Trophoblast cell (in vitro differentiated cells and primary cell): ENCODE data around the gene PRPF6.
"Not testable (repeated sequence)": the region's sequence is repeated elsewhere in the genome, so short reads cannot be mapped to it uniquely, and the experiment has no call there.

Source experiments
- DNase-seq, 2 donors: peaks; one replicate each; pipeline ENCODE4 v3.0.0-alpha.2; 2016
- H2AFZ ChIP-seq: 2 replicates; pipeline ENCODE4 v1.6.1; 2013; ENCODE audit warnings: low read length, moderate library complexity, mild to moderate bottlenecking; ENCODE audit not compliant: insufficient read depth, poor library complexity
- H2AK5ac ChIP-seq: 2 replicates; pipeline ENCODE4 v1.6.1; 2013; ENCODE audit warnings: mild to moderate bottlenecking, low read length
- H2BK120ac ChIP-seq: 2 replicates; pipeline ENCODE4 v1.6.1; 2013; ENCODE audit warnings: low read length, mild to moderate bottlenecking, moderate library complexity; ENCODE audit not compliant: insufficient read depth, poor library complexity
- H2BK12ac ChIP-seq: 2 replicates; pipeline ENCODE4 v1.6.1; 2013; ENCODE audit warnings: mild to moderate bottlenecking, low read length, moderate library complexity
- H2BK5ac ChIP-seq: 2 replicates; pipeline ENCODE4 v1.6.1; 2013; ENCODE audit warnings: low read length, low read depth, moderate library complexity, mild to moderate bottlenecking; ENCODE audit not compliant: poor library complexity
- H3K14ac ChIP-seq: 2 replicates; pipeline ENCODE4 v1.6.1; 2013; ENCODE audit warnings: mild to moderate bottlenecking, low read length
- H3K18ac ChIP-seq: 2 replicates; pipeline ENCODE4 v1.6.1; 2013; ENCODE audit warnings: mild to moderate bottlenecking, low read length
- H3K23ac ChIP-seq: 2 replicates; pipeline ENCODE4 v1.6.1; 2013; ENCODE audit warnings: low read length
- H3K27ac ChIP-seq: 2 replicates; pipeline ENCODE4 v1.5.1; 2013; ENCODE audit warnings: low read depth, mild to moderate bottlenecking, inconsistent platforms, low read length, moderate library complexity
- H3K27me3 ChIP-seq: 2 replicates; pipeline ENCODE4 v1.6.1; 2013; ENCODE audit warnings: inconsistent platforms, mild to moderate bottlenecking, low read length, moderate library complexity; ENCODE audit not compliant: insufficient read depth
- H3K36me3 ChIP-seq, 2 experiments: 1 replicate in 1 of 2; 2 replicates in 1 of 2; pipeline ENCODE4 v1.6.1; 2013; ENCODE audit warnings: low read length in 2 of 2, mild to moderate bottlenecking in 2 of 2, moderate library complexity in 1 of 2; ENCODE audit not compliant: insufficient read depth in 2 of 2, control insufficient read depth in 1 of 2
- H3K4ac ChIP-seq: 2 replicates; pipeline ENCODE4 v1.6.1; 2013; ENCODE audit warnings: low read depth, mild to moderate bottlenecking, low read length, moderate library complexity
- H3K4me1 ChIP-seq, 2 experiments: 1 replicate in 1 of 2; 2 replicates in 1 of 2; pipeline ENCODE4 v1.6.1; 2013; ENCODE audit warnings: low read length in 2 of 2, mild to moderate bottlenecking in 2 of 2, moderate library complexity in 1 of 2; ENCODE audit not compliant: insufficient read depth in 2 of 2, control insufficient read depth in 1 of 2
- H3K4me2 ChIP-seq: 2 replicates; pipeline ENCODE4 v1.6.1; 2013; ENCODE audit warnings: inconsistent platforms, mild to moderate bottlenecking, low read length, moderate library complexity
- H3K4me3 ChIP-seq: 2 replicates; pipeline ENCODE4 v1.5.1; 2013; ENCODE audit warnings: mild to moderate bottlenecking, low read depth, low read length, inconsistent platforms
- H3K79me1 ChIP-seq: one replicate; pipeline ENCODE4 v1.6.1; 2013; ENCODE audit warnings: low read length
- H3K79me2 ChIP-seq: 2 replicates; pipeline ENCODE4 v1.6.1; 2013; ENCODE audit warnings: low read length, mild to moderate bottlenecking; ENCODE audit not compliant: control insufficient read depth, insufficient read depth, poor library complexity
- H3K9ac ChIP-seq: 2 replicates; pipeline ENCODE4 v1.6.1; 2013; ENCODE audit warnings: mild to moderate bottlenecking, low read length
- H3K9me3 ChIP-seq: 2 replicates; pipeline ENCODE4 v1.6.1; 2013; ENCODE audit warnings: low read depth, mild to moderate bottlenecking, control low read depth, inconsistent platforms, low read length; ENCODE audit not compliant: insufficient read depth
- H4K12ac ChIP-seq: 2 replicates; pipeline ENCODE4 v1.6.1; 2013; ENCODE audit warnings: low read depth, mild to moderate bottlenecking, low read length, moderate library complexity
- H4K8ac ChIP-seq: 2 replicates; pipeline ENCODE4 v1.6.1; 2013; ENCODE audit warnings: low read depth, mild to moderate bottlenecking, low read length, moderate library complexity
- H4K91ac ChIP-seq: one replicate; pipeline ENCODE4 v1.6.1; 2013; ENCODE audit warnings: low read depth, mild to moderate bottlenecking, low read length, moderate library complexity
- WGBS: extraction: QIAGEN DNeasy Blood & Tissue Kit; methylation state at CpG from one replicate; pipeline ENCODE4 v1.1.7; 2013; ENCODE audit warnings: missing lambda C conversion rate; ENCODE audit not compliant: insufficient read length, insufficient coverage; ENCODE audit errors: extremely low coverage; 5-methylcytosine and 5-hydroxymethylcytosine counted together

Gene PRPF6

DNA sequence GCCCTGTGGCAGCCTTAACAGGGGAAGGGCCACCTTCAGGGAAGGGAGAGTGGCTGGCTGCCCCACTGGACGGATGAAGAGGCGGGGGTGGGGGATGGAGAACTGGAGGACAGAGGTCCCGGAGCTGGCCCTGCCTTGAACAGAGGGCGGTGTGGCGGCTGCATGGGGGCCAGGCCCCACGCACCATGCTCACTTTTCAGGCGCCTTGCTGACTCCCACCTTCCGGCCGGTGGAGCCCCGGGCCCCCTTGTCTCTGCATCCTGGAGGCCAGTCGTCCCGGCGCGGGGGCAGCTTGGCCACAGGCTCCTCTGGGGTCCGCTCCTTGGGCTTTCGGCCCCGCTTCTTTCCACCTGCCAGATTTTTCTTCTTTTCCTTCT, 21.2 kb upstream of the PRPF6 start:
- peaks cover 25% of the 10 kb centered on the region for H3K9me3 ChIP-seq
- H3K18ac ChIP-seq, result no peak overlapping the region
- no peak overlapping the region for H2AK5ac ChIP-seq
- DNase-seq, result no peak
- H3K79me1 ChIP-seq, result peaks cover 10% of the 10 kb centered on the region
- no peak overlapping the region for H2AFZ ChIP-seq
- no CpG with 5 or more reads among the region's 17 CpGs for WGBS
- H3K27me3 ChIP-seq, result no peaks in the 10 kb centered on the region
- H4K12ac ChIP-seq, result no peak overlapping the region
- no peak overlapping the region for H3K4ac ChIP-seq
- H3K4me1 ChIP-seq, result peaks cover 7 to 14% of the 10 kb centered on the region in 2 experiments
- peaks cover 12% of the 10 kb centered on the region for H3K79me2 ChIP-seq
- H3K14ac ChIP-seq, result no peak overlapping the region
- H4K8ac ChIP-seq, result no peak overlapping the region
- no peak overlapping the region for H4K91ac ChIP-seq
- H3K36me3 ChIP-seq, result peaks cover 48 to 51% of the 10 kb centered on the region in 2 experiments
- H2BK120ac ChIP-seq, result no peak overlapping the region
- H3K4me3 ChIP-seq, result no peak overlapping the region
- H2BK12ac ChIP-seq, result no peak overlapping the region
- H3K9ac ChIP-seq, result no peak overlapping the region
- no peak overlapping the region for H3K4me2 ChIP-seq
- no peak overlapping the region for H3K27ac ChIP-seq
- no peak overlapping the region for H3K23ac ChIP-seq
- H2BK5ac ChIP-seq, result no peak overlapping the region

- peaks cover 2 to 10% of the 10 kb centered on the region in 2 experiments for H3K4me1 ChIP-seq
- H3K27me3 ChIP-seq, H2AK5ac ChIP-seq, DNase-seq, H3K4me3 ChIP-seq, H4K8ac ChIP-seq, H4K12ac ChIP-seq, H3K23ac ChIP-seq, H3K27ac ChIP-seq, H2BK5ac ChIP-seq, H3K18ac ChIP-seq, H3K9ac ChIP-seq, H3K79me2 ChIP-seq, H3K79me1 ChIP-seq, H2BK120ac ChIP-seq, H2AFZ ChIP-seq, H3K4me2 ChIP-seq, H4K91ac ChIP-seq, H3K4ac ChIP-seq, H2BK12ac ChIP-seq, H3K14ac ChIP-seq: not testable (repeated sequence)
- H3K9me3 ChIP-seq, result peaks cover 26% of the 10 kb centered on the region
- peaks cover 48 to 52% of the 10 kb centered on the region in 2 experiments for H3K36me3 ChIP-seq
- WGBS, result no CpG with 5 or more reads among the region's 15 CpGs
These were observed 20.0 kb upstream of the PRPF6 start for GRCh38 chr20:63960654-63961621.

DNA sequence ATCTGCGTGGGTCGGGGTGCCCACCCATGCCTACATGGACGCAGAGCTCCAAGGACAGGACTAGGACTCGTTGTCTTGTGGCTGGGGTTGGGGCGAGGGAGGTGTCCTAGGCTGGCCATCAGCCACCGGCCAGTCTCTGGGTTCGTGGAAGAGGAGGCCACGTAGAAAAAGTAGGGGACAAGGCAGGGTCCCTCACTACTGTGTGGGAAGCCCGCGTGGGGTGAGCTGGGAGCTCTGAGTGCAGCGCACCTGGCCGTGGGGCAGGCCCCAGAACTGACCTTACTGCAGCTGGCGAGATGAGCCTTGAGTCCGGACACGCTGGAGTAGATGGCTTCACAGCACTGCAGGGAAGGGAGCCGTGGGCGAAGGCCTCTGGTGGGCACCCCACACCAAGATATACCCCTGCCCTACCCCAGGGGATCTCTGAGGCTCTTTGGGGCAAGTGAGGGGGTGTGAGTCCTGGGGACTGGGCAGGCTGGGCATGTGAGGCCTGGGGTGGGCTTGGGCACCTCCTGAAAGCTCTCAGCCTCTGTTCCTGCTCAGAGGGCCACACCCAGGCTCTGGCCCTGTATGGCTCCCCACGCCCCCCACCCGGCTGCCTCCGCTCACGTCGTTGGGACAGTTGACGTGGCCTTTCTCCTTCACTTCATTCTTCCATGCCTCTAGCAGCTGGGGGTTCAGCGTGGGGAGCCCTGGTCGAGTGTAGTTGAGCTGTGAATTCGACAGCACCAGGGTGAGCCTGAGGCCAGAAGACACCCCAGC, 19.1 kb upstream of the PRPF6 start:
- no CpG with 5 or more reads among the region's 26 CpGs for WGBS
- H3K36me3 ChIP-seq, result peaks cover 57 to 61% of the 10 kb centered on the region in 2 experiments

GRCh38 chr20:63962426-63963347, 18.2 kb upstream of the PRPF6 start:
- H2BK120ac ChIP-seq, result no peak overlapping the region
- H3K27ac ChIP-seq, result no peak overlapping the region
- no peak overlapping the region for H2BK12ac ChIP-seq
- no peak for DNase-seq
- H4K91ac ChIP-seq, result no peak overlapping the region
- no peak overlapping the region for H2AK5ac ChIP-seq
- H3K4me3 ChIP-seq, result no peak overlapping the region
- no peaks in the 10 kb centered on the region for H3K79me2 ChIP-seq
- no peak overlapping the region for H2BK5ac ChIP-seq
- no peak overlapping the region for H3K4ac ChIP-seq
- no peaks in the 10 kb centered on the region for H3K79me1 ChIP-seq
- H3K18ac ChIP-seq, result no peak overlapping the region
- H3K27me3 ChIP-seq, result no peaks in the 10 kb centered on the region
- no peak overlapping the region for H3K14ac ChIP-seq
- no CpG with 5 or more reads among the region's 61 CpGs for WGBS
- peaks cover 64 to 69% of the 10 kb centered on the region in 2 experiments for H3K36me3 ChIP-seq
- peaks cover 2 to 4% of the 10 kb centered on the region in 2 experiments for H3K4me1 ChIP-seq
- H4K8ac ChIP-seq, result no peak overlapping the region
- peaks cover 43% of the 10 kb centered on the region for H3K9me3 ChIP-seq
- no peak overlapping the region for H3K4me2 ChIP-seq
- no peak overlapping the region for H3K23ac ChIP-seq
- H3K9ac ChIP-seq, result no peak overlapping the region
- H2AFZ ChIP-seq, result no peak overlapping the region
- no peak overlapping the region for H4K12ac ChIP-seq

More for the DNA sequence above, 19.1 kb upstream of the PRPF6 start:
- Histone ChIP-seq H3K79me2 (no peaks in the 10 kb centered on the region), H2AFZ (no peak overlapping the region), H3K23ac (no peak overlapping the region), H2BK5ac (no peak overlapping the region), H3K4me2 (no peak overlapping the region), H3K14ac (no peak overlapping the region), H2AK5ac (no peak overlapping the region), H3K9ac (no peak overlapping the region), H4K91ac (no peak overlapping the region), H3K27ac (no peak overlapping the region), H3K18ac (no peak overlapping the region), H4K8ac (no peak overlapping the region), H3K4ac (no peak overlapping the region), H3K27me3 (no peaks in the 10 kb centered on the region), H3K79me1 (no peaks in the 10 kb centered on the region), H3K9me3 (peaks cover 35% of the 10 kb centered on the region), H4K12ac (no peak overlapping the region), H2BK12ac (no peak overlapping the region), H2BK120ac (no peak overlapping the region), H3K4me1 (peaks cover 2 to 10% of the 10 kb centered on the region in 2 experiments), H3K4me3 (no peak overlapping the region)
- no peak for DNase-seq
